K562 (cell line): Measurements from ENCODE around the gene LLGL1. TPM values are rescaled to one million over a fixed set of nuclear protein-coding genes. Genes with fewer than 3 reads are reported as not detected.
A peak's percentile ranks its signal among the peaks of the same experiment; 100 is the strongest.

Source experiments
- CBX8 ChIP-seq: fragments of 200-600 bp; sonication (generic); IDR thresholded peaks from 2 replicates; pipeline ENCODE4 v1.6.1; 2012; ENCODE audit warnings: borderline replicate concordance, mixed run types, low read depth, mild to moderate bottlenecking, moderate library complexity, mixed read lengths, low read length, control low read depth, inconsistent platforms; ENCODE audit not compliant: poor library complexity, severe bottlenecking; ENCODE audit errors: extremely low read depth
- CHD2 ChIP-seq: IDR thresholded peaks from 2 replicates; pipeline ENCODE4 v1.6.1; 2011; ENCODE audit warnings: low read depth, low read length
- CREB1 ChIP-seq, 2 experiments: sonication (generic) in 1 of 2; formaldehyde crosslinking in 1 of 2; IDR thresholded peaks; 2 replicates each; pipeline versions ENCODE4 v1.6.1 to v1.8.0; 2012 to 2022; ENCODE audit warnings: inconsistent platforms in 1 of 2, mild to moderate bottlenecking in 1 of 2, missing genetic modification reagents in 1 of 2, moderate library complexity in 1 of 2
- CREM ChIP-seq: IDR thresholded peaks from 2 replicates; pipeline ENCODE4 v1.6.1; 2014; ENCODE audit warnings: antibody characterized with exemption, low read depth
- KDM4B ChIP-seq, 2 experiments: fragments of 450-650 bp in 1 of 2; sonication (generic) in 1 of 2; IDR thresholded peaks; 2 replicates each; pipeline ENCODE4 v1.6.1; 2016 to 2017; ENCODE audit warnings: borderline replicate concordance in 2 of 2, antibody characterized with exemption in 1 of 2, low read depth in 1 of 2, mild to moderate bottlenecking in 1 of 2
- NFIC ChIP-seq: fragments of 450-650 bp; IDR thresholded peaks from 2 replicates; pipeline ENCODE4 v1.6.1; 2017; ENCODE audit warnings: mild to moderate bottlenecking, inconsistent platforms
- RBM22 ChIP-seq: fragments of 200-400 bp; formaldehyde crosslinking; IDR thresholded peaks from 2 replicates; pipeline ENCODE4 v1.6.1; 2018; ENCODE audit warnings: low read length, low read depth; ENCODE audit not compliant: poor library complexity, severe bottlenecking
- RBM34 ChIP-seq: fragments of 200-400 bp; formaldehyde crosslinking; IDR thresholded peaks from 2 replicates; pipeline ENCODE4 v1.6.1; 2018; ENCODE audit warnings: low read length, borderline replicate concordance; ENCODE audit not compliant: insufficient read depth
- SRSF1 ChIP-seq: fragments of 200-400 bp; formaldehyde crosslinking; IDR thresholded peaks from 2 replicates; pipeline ENCODE4 v1.6.1; 2017; ENCODE audit warnings: mild to moderate bottlenecking, low read depth, low read length, moderate library complexity
- TAF7 ChIP-seq: fragments of 450-650 bp; IDR thresholded peaks from 2 replicates; pipeline ENCODE4 v1.6.1; 2016; ENCODE audit warnings: missing genetic modification characterization, missing compliant biosample characterization
- TBP ChIP-seq: optimal IDR thresholded peaks from 2 replicates; pipeline ENCODE3; 2011; ENCODE audit warnings: low read depth, low read length, improper control_type of control experiment
- THRB ChIP-seq: fragments of 450-650 bp; formaldehyde crosslinking; conservative IDR thresholded peaks from 2 replicates; pipeline ENCODE4 v1.4.0; 2022; ENCODE audit warnings: mild to moderate bottlenecking, missing genetic modification characterization
- ZFP1 ChIP-seq: fragments of 450-650 bp; formaldehyde crosslinking; IDR thresholded peaks from 2 replicates; pipeline ENCODE4 v1.4.0; 2020; ENCODE audit warnings: mild to moderate bottlenecking, mixed read lengths
- ZNF592 ChIP-seq: fragments of 450-650 bp; IDR thresholded peaks from 2 replicates; pipeline ENCODE4 v1.6.1; 2017; ENCODE audit warnings: antibody characterized with exemption, mild to moderate bottlenecking
- ZNF609 ChIP-seq: sonication (generic); formaldehyde crosslinking; IDR thresholded peaks from 2 replicates; pipeline ENCODE4 v1.8.1; 2023; ENCODE audit warnings: missing genetic modification reagents, mild to moderate bottlenecking, borderline replicate concordance
- polyA plus RNA-seq, 8 experiments: library from polyadenylated mRNA; depleted of rRNA in 4 of 8; stranded (reverse) in 5 of 8; unstranded in 3 of 8; fragments of >200 nt; fragmentation: Nextera tagmentation in 2 of 8; fragmentation: Illumina TruSeq in 1 of 8; extraction: Ambion mirVana in 2 of 8; extraction: Trizol in 1 of 8; gene quantifications; 2 replicates each; pipeline versions ENCODE4 v1.2.1 to v1.2.3, GENCODE V29; 2011 to 2014; ENCODE audit warnings: inconsistent platforms in 1 of 8, missing spikeins in 1 of 8
- total RNA-seq, 7 experiments: library from RNA; depleted of rRNA in 6 of 7; stranded (reverse); fragments of >200 nt in 6 of 7; fragmentation: Illumina TruSeq in 2 of 7; extraction: Trizol in 2 of 7; gene quantifications; 2 replicates each; pipeline versions ENCODE4 v1.2.1 to v1.2.3, GENCODE V29; 2011 to 2021; ENCODE audit warnings: low replicate concordance in 1 of 7

Gene LLGL1
- total and polyA plus RNA-seq, 9 of the 15 experiments (the other 6 are each of a cell fraction or from before 2014, with no cell fraction given) = 0.11 to 12.9 (median 5.3) TPM; not detected in 1

GRCh38 chr17:18183334-18184142, 41.9 kb upstream of the LLGL1 start, which contains the start of gene ALKBH5 (continued):
- peak; percentile 31; the same call in 1 of the 2 replicates for TF ChIP-seq ZNF592
- TF ChIP-seq TAF7 = no peak
- no peak for TF ChIP-seq ZNF609 (CRISPR knock-in tag)
- TF ChIP-seq CHD2 = peak; percentile 65
- 0 out of 2 replicates have a peak, but pooled peaks have one; percentile 17 for TF ChIP-seq NFIC
- TF ChIP-seq THRB = no peak
- TF ChIP-seq RBM34 = no peak
- no peak for TF ChIP-seq TBP
- no peak for TF ChIP-seq CBX8
- peak; percentile 59 for TF ChIP-seq CREM
- peak; percentile 83 for TF ChIP-seq CREB1 (IDR thresholded peaks at IDR 0.05)
- peak; percentile 80; the same call in 1 of the 2 replicates for TF ChIP-seq CREB1 (CRISPR knock-in tag; IDR thresholded peaks at IDR 0.05)
- TF ChIP-seq SRSF1 = no peak
- TF ChIP-seq RBM22 = no peak
- TF ChIP-seq ZFP1 = no peak
- no peak for TF ChIP-seq KDM4B (IDR thresholded peaks at IDR 0.05; ENCODE audit: borderline replicate concordance in 2 of 2, low read depth in 1 of 2)
